IPS-NIHi11 (cell line): ENCODE data around the gene SLC19A1.

Source experiments
- DNase-seq: peaks from one replicate; pipeline ENCODE4 v3.0.0; 2012; ENCODE audit warnings: mixed read lengths, low spot score

SLC19A1 gene

GRCh38 chr21:45491623-45492022 is 50.6 kb downstream of the SLC19A1 start:
- DNase-seq = no peak

GRCh38 chr21:45491056-45491455 is 51.2 kb downstream of the SLC19A1 start:
- no peak for DNase-seq

- DNase-seq = no peak
These were observed 52.0 kb downstream of the SLC19A1 start for GRCh38 chr21:45490049-45490731.

- peak; percentile 64 for DNase-seq
These were observed 52.6 kb downstream of the SLC19A1 start for GRCh38 chr21:45489722-45489982.

GRCh38 chr21:45488931-45489721 is 53.1 kb downstream of the SLC19A1 start:
- DNase-seq = peak; percentile 56

- no peak for DNase-seq
These were observed 54.2 kb downstream of the SLC19A1 start for GRCh38 chr21:45487891-45488600.

GRCh38 chr21:45487161-45487806 is 55.0 kb downstream of the SLC19A1 start:
- DNase-seq = no peak

- DNase-seq = no peak
These were observed 55.6 kb downstream of the SLC19A1 start for GRCh38 chr21:45486443-45487160.

GRCh38 chr21:45485686-45486442 is 56.4 kb downstream of the SLC19A1 start:
- DNase-seq = no peak

GRCh38 chr21:45484318-45484717 is 57.9 kb downstream of the SLC19A1 start:
- no peak for DNase-seq

GRCh38 chr21:45482899-45483821 is 59.1 kb downstream of the SLC19A1 start:
- DNase-seq = no peak

- no peak for DNase-seq
These were observed 60.0 kb downstream of the SLC19A1 start for GRCh38 chr21:45481977-45482898.

- no peak for DNase-seq
These were observed 60.7 kb downstream of the SLC19A1 start for GRCh38 chr21:45481566-45481965.

- no peak for DNase-seq
These were observed 61.3 kb downstream of the SLC19A1 start for GRCh38 chr21:45480701-45481500.

- DNase-seq = no peak
These were observed 62.3 kb downstream of the SLC19A1 start for GRCh38 chr21:45479691-45480675.

- no peak for DNase-seq
These were observed 63.2 kb downstream of the SLC19A1 start for GRCh38 chr21:45478816-45479669.
